ENCODE results near the gene NBDY.

Gene NBDY

GRCh38 chrX:56795309-56795868 lies 66.3 kb downstream of the NBDY start:
- TF ChIP-seq, protein P1, sequence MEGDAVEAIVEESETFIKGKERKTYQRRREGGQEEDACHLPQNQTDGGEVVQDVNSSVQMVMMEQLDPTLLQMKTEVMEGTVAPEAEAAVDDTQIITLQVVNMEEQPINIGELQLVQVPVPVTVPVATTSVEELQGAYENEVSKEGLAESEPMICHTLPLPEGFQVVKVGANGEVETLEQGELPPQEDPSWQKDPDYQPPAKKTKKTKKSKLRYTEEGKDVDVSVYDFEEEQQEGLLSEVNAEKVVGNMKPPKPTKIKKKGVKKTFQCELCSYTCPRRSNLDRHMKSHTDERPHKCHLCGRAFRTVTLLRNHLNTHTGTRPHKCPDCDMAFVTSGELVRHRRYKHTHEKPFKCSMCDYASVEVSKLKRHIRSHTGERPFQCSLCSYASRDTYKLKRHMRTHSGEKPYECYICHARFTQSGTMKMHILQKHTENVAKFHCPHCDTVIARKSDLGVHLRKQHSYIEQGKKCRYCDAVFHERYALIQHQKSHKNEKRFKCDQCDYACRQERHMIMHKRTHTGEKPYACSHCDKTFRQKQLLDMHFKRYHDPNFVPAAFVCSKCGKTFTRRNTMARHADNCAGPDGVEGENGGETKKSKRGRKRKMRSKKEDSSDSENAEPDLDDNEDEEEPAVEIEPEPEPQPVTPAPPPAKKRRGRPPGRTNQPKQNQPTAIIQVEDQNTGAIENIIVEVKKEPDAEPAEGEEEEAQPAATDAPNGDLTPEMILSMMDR (IDR thresholded peaks at IDR 0.05; ENCODE audit: low read depth, low read length, missing control alignments), result no peak
- no peak overlapping the region for H3K4me3 ChIP-seq (ENCODE audit: low read depth, low read length)
- no peak for DNase-seq (ENCODE audit: low read depth)
- in situ Hi-C loops (cut with HindIII; ENCODE audit: low sequenced_read_pairs), result no loop called here

- in situ Hi-C loops (cut with HindIII; ENCODE audit: low sequenced_read_pairs), result no loop called here
- DNase-seq (ENCODE audit: low read depth), result no peak
- H3K4me3 ChIP-seq (ENCODE audit: low read depth, low read length), result no peak overlapping the region
- TF ChIP-seq, protein P1 (IDR thresholded peaks at IDR 0.05; ENCODE audit: low read depth, low read length, missing control alignments), result no peak
Measured at GRCh38 chrX:56796641-56797395, 67.8 kb downstream of the NBDY start.

DNA sequence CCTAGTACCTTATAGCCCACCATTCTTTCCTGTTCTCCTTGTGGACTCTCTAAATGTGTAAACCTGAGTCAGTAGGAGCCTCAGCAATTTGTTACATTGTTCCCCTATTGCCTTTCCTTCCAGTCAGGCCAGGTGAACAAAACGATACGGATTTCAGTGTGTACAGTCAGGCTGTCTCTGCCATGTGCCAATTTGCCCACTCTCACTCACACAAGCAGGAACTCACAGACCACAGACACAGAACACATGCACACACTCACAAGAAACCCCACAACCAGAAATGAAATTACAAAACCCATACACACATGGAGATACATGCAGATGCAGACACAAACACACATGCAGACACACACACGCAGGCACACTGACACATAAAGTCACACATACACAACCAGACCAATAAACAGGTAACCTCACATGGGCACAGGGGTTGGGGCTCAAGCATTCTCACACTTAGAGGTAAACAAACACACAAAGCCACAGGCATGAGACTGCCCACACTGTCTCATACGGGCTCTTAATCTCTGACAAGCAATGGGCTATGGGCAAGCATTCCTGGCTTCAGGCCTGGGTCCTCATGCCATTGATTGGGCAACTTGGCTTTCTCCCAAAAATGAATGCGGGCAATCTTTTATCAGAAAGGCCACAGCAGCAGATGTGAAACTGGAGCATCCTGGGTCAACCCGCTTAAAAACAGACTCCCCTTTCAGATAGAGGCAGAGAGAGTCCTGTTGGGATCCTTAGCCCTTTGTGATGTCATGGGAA lies 68.7 kb downstream of the NBDY start:
- H3K4me3 ChIP-seq (ENCODE audit: low read depth, low read length), result no peak overlapping the region
- DNase-seq (ENCODE audit: low read depth), result no peak
- in situ Hi-C loops (cut with HindIII; ENCODE audit: low sequenced_read_pairs), result no loop called here
- TF ChIP-seq, protein P1 (IDR thresholded peaks at IDR 0.05; ENCODE audit: low read depth, low read length, missing control alignments), result no peak

- no peak overlapping the region for H3K4me3 ChIP-seq (ENCODE audit: low read depth, low read length)
- TF ChIP-seq, protein P1 (IDR thresholded peaks at IDR 0.05; ENCODE audit: low read depth, low read length, missing control alignments), result no peak
- in situ Hi-C loops (cut with HindIII; ENCODE audit: low sequenced_read_pairs), result no loop called here
- DNase-seq (ENCODE audit: low read depth), result no peak
Measured at GRCh38 chrX:56798339-56798711, 69.3 kb downstream of the NBDY start.

DNA sequence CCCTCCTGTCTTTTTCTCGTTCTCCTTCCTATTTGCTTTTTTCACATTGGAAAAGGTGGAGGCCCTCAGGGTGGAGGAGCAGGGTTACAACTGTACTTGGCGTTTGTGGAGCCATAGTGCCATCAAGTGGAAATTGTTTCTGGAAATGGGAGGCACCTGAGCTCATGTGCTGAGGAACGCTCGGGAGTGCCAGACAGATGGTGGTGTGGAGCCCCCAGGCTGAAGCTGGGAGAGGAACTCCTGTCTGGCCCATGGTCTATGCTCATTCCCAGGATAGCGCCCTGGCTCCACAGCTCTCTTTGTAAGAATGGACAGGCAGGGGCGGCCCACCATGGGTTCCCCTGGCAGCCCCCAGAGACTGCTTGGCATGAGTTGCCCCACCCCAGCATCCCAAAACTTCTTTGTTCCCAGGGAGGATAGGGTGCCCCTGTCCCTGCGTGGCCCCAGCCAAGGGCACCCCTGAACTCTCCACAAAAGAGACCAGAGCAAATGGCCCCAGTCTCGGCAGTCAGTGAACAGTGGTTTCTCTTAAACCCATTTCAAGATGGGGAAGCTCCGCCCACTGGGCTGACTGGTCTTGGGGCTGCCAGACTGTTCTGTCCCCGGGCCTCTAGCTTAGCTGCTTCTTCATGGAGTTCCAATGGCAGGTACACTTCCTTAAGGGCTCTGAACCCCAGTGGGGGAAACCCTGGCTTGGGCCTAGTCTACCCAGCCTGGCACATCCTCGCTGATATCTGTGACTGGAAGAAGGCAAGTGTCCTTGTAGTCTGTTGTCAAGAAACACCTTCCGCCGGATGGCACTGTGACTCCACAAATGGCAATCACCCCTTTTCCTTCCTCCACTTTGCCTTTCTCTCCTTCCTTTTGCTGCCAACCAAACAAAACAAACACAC lies 70.1 kb downstream of the NBDY start:
- H3K4me3 ChIP-seq (ENCODE audit: low read depth, low read length), result no peak overlapping the region
- TF ChIP-seq, protein P1 (IDR thresholded peaks at IDR 0.05; ENCODE audit: low read depth, low read length, missing control alignments), result no peak
- no peak for DNase-seq (ENCODE audit: low read depth)
- in situ Hi-C loops (cut with HindIII; ENCODE audit: low sequenced_read_pairs), result no loop called here

GRCh38 chrX:56800307-56800706 lies 71.3 kb downstream of the NBDY start:
- H3K4me3 ChIP-seq (ENCODE audit: low read depth, low read length), result no peak overlapping the region
- no peak for DNase-seq (ENCODE audit: low read depth)
- TF ChIP-seq, protein P1 (IDR thresholded peaks at IDR 0.05; ENCODE audit: low read depth, low read length, missing control alignments), result no peak
- in situ Hi-C loops (cut with HindIII; ENCODE audit: low sequenced_read_pairs), result no loop called here

All from astrocyte of the cerebellum (primary cell).